Neuronal stem cell (in vitro differentiated cells): ENCODE data around the gene SLC2A13.
"Not testable (repeated sequence)": the region's sequence is repeated elsewhere in the genome, so short reads cannot be mapped to it uniquely, and the experiment has no call there.

Experiments used
- DNase-seq: peaks from one replicate; pipeline ENCODE4 v3.0.0-alpha.2; 2013; ENCODE audit warnings: low spot score
- H2AFZ ChIP-seq: one replicate; pipeline ENCODE4 v1.6.1; 2013; ENCODE audit warnings: mild to moderate bottlenecking, low read length, inconsistent platforms
- H2AK5ac ChIP-seq: 2 replicates; pipeline ENCODE4 v1.6.1; 2013; ENCODE audit warnings: low read depth, mild to moderate bottlenecking, inconsistent platforms, low read length, moderate library complexity, mixed read lengths
- H2BK120ac ChIP-seq: 2 replicates; pipeline ENCODE4 v1.6.1; 2013; ENCODE audit warnings: low read depth, mild to moderate bottlenecking, inconsistent platforms, low read length, moderate library complexity, mixed read lengths
- H2BK12ac ChIP-seq: one replicate; pipeline ENCODE4 v1.6.1; 2013; ENCODE audit warnings: low read length, inconsistent platforms
- H2BK15ac ChIP-seq: 2 replicates; pipeline ENCODE4 v1.6.1; 2013; ENCODE audit warnings: mild to moderate bottlenecking, low read length, inconsistent platforms, mixed read lengths
- H2BK5ac ChIP-seq: one replicate; pipeline ENCODE4 v1.6.1; 2013; ENCODE audit warnings: inconsistent platforms, mild to moderate bottlenecking, low read length, moderate library complexity
- H3K14ac ChIP-seq: one replicate; pipeline ENCODE4 v1.6.1; 2013; ENCODE audit warnings: low read length, inconsistent platforms
- H3K18ac ChIP-seq: 2 replicates; pipeline ENCODE4 v1.6.1; 2013; ENCODE audit warnings: low read length, inconsistent platforms
- H3K23ac ChIP-seq: 2 replicates; pipeline ENCODE4 v1.6.1; 2013; ENCODE audit warnings: low read depth, mild to moderate bottlenecking, mixed read lengths, low read length, inconsistent platforms; ENCODE audit not compliant: poor library complexity
- H3K27ac ChIP-seq: replicated peaks from 3 replicates; pipeline ENCODE4 v1.5.1; 2013; ENCODE audit warnings: low read length, inconsistent platforms
- H3K27me3 ChIP-seq, 3 experiments: 2 replicates each; pipeline ENCODE4 v1.6.1; 2013; ENCODE audit warnings: low read length in 3 of 3, mild to moderate bottlenecking in 2 of 3, inconsistent platforms in 1 of 3, low read depth in 1 of 3, mixed read lengths in 1 of 3, moderate library complexity in 1 of 3; ENCODE audit not compliant: control insufficient read depth in 3 of 3, insufficient read depth in 3 of 3
- H3K36me3 ChIP-seq, 2 donors: replicated peaks in 1 of 2; 2 replicates each; pipeline ENCODE4 v1.6.1; 2013; ENCODE audit warnings: low read length in 2 of 2; ENCODE audit not compliant: control insufficient read depth in 2 of 2, insufficient read depth in 2 of 2
- H3K4ac ChIP-seq: 2 replicates; pipeline ENCODE4 v1.6.1; 2013; ENCODE audit warnings: inconsistent platforms, mild to moderate bottlenecking, low read length, moderate library complexity
- H3K4me1 ChIP-seq, 2 donors: 1 replicate in 1 of 2; 2 replicates in 1 of 2; pipeline ENCODE4 v1.6.1; 2013; ENCODE audit warnings: low read length in 2 of 2, low read depth in 1 of 2; ENCODE audit not compliant: control insufficient read depth in 2 of 2, insufficient read depth in 1 of 2
- H3K4me2 ChIP-seq: one replicate; pipeline ENCODE4 v1.6.1; 2013; ENCODE audit warnings: mild to moderate bottlenecking, low read length, inconsistent platforms; ENCODE audit not compliant: insufficient read depth, poor library complexity, severe bottlenecking
- H3K4me3 ChIP-seq, 2 donors: 2 replicates each; pipeline ENCODE4 v1.5.1; 2013; ENCODE audit warnings: low read length in 2 of 2, mild to moderate bottlenecking in 2 of 2, inconsistent platforms in 1 of 2, moderate library complexity in 1 of 2
- H3K79me1 ChIP-seq: one replicate; pipeline ENCODE4 v1.6.1; 2013; ENCODE audit warnings: low read depth, mild to moderate bottlenecking, inconsistent platforms, low read length, moderate library complexity
- H3K9ac ChIP-seq: one replicate; pipeline ENCODE4 v1.6.1; 2013; ENCODE audit warnings: mild to moderate bottlenecking, low read depth, low read length, inconsistent platforms; ENCODE audit not compliant: poor library complexity
- H3K9me3 ChIP-seq, 2 donors: replicated peaks in 1 of 2; 2 replicates each; pipeline versions ENCODE3 to v1.6.1; 2013; ENCODE audit warnings: low read length in 2 of 2, mild to moderate bottlenecking in 2 of 2, inconsistent platforms in 1 of 2, low read depth in 1 of 2, mixed read lengths in 1 of 2, moderate library complexity in 1 of 2; ENCODE audit not compliant: control insufficient read depth in 2 of 2, insufficient read depth in 1 of 2
- H4K8ac ChIP-seq: one replicate; pipeline ENCODE4 v1.6.1; 2013; ENCODE audit warnings: low read depth, mild to moderate bottlenecking, inconsistent platforms, low read length, moderate library complexity
- H4K91ac ChIP-seq: one replicate; pipeline ENCODE4 v1.6.1; 2013; ENCODE audit warnings: low read length, low read depth, mild to moderate bottlenecking, inconsistent platforms; ENCODE audit not compliant: poor library complexity
- WGBS, 2 donors: extraction: QIAGEN DNeasy Blood & Tissue Kit; methylation state at CpG; one replicate each; pipeline ENCODE4 v1.1.7; 2013; ENCODE audit warnings: missing lambda C conversion rate in 2 of 2, mixed read lengths in 1 of 2; ENCODE audit not compliant: insufficient read length in 2 of 2, insufficient replicate concordance in 1 of 2; ENCODE audit errors: extremely low coverage in 2 of 2; 5-methylcytosine and 5-hydroxymethylcytosine counted together

Gene SLC2A13

GRCh38 chr12:39814626-39815025, 291.3 kb downstream of the SLC2A13 start:
- Histone ChIP-seq H3K4me2 (no peak overlapping the region), H2BK120ac (no peak overlapping the region), H3K79me1 (no peaks in the 10 kb centered on the region), H3K27ac (no peak overlapping the region), H3K4me1 (no peaks in the 10 kb centered on the region), H3K9ac (no peak overlapping the region), H3K18ac (no peak overlapping the region), H2BK12ac (no peak overlapping the region), H3K9me3 (peaks cover 0 to 5% of the 10 kb centered on the region in 2 donors), H3K27me3 (no peaks in the 10 kb centered on the region), H2BK15ac (no peak overlapping the region), H4K8ac (no peak overlapping the region), H3K36me3 (no peaks in the 10 kb centered on the region), H4K91ac (no peak overlapping the region), H3K4ac (no peak overlapping the region), H2AK5ac (no peak overlapping the region), H2AFZ (no peak overlapping the region), H3K23ac (no peak overlapping the region), H2BK5ac (no peak overlapping the region), H3K4me3 (no peak overlapping the region), H3K14ac (no peak overlapping the region)
- WGBS, 2 donors: no CpG with 5 or more reads among the region's 2 CpGs
- no peak for DNase-seq

GRCh38 chr12:39813776-39814175, 292.1 kb downstream of the SLC2A13 start:
- peaks cover 0 to 5% of the 10 kb centered on the region in 2 donors for H3K9me3 ChIP-seq
- no peak overlapping the region for H2AK5ac ChIP-seq
- no CpG with 5 or more reads among the region's 5 CpGs for WGBS, 2 donors
- no peaks in the 10 kb centered on the region for H3K79me1 ChIP-seq
- no peak overlapping the region for H3K18ac ChIP-seq
- no peak overlapping the region for H4K91ac ChIP-seq
- no peak for DNase-seq
- no peak overlapping the region for H2BK120ac ChIP-seq
- no peaks in the 10 kb centered on the region for H3K4me1 ChIP-seq
- H3K4ac ChIP-seq: no peak overlapping the region
- no peak overlapping the region for H4K8ac ChIP-seq
- no peaks in the 10 kb centered on the region for H3K36me3 ChIP-seq
- H3K27ac ChIP-seq: no peak overlapping the region
- H3K9ac ChIP-seq: no peak overlapping the region
- H2BK15ac ChIP-seq: no peak overlapping the region
- H2AFZ ChIP-seq: no peak overlapping the region
- no peak overlapping the region for H3K4me2 ChIP-seq
- H2BK12ac ChIP-seq: no peak overlapping the region
- no peak overlapping the region for H2BK5ac ChIP-seq
- H3K23ac ChIP-seq: no peak overlapping the region
- no peak overlapping the region for H3K14ac ChIP-seq
- H3K4me3 ChIP-seq: no peak overlapping the region
- no peaks in the 10 kb centered on the region for H3K27me3 ChIP-seq

GRCh38 chr12:39812456-39812855, 293.4 kb downstream of the SLC2A13 start:
- H3K9ac ChIP-seq, H4K8ac ChIP-seq, H2BK5ac ChIP-seq, H4K91ac ChIP-seq, H3K27ac ChIP-seq, H3K14ac ChIP-seq, H3K4me3 ChIP-seq, H2BK15ac ChIP-seq, H2BK12ac ChIP-seq, H3K4me2 ChIP-seq, H2AFZ ChIP-seq, H2BK120ac ChIP-seq, H3K23ac ChIP-seq, H3K9me3 ChIP-seq, H3K4ac ChIP-seq, H3K79me1 ChIP-seq, H3K18ac ChIP-seq, H3K27me3 ChIP-seq, H2AK5ac ChIP-seq, H3K36me3 ChIP-seq, DNase-seq, H3K4me1 ChIP-seq: not testable (repeated sequence)
- WGBS, 2 donors: no CpG with 5 or more reads among the region's 10 CpGs

- Histone ChIP-seq H2AK5ac (no peak overlapping the region), H3K9me3 (peaks cover 0 to 5% of the 10 kb centered on the region in 2 donors), H3K79me1 (no peaks in the 10 kb centered on the region), H3K14ac (no peak overlapping the region), H3K9ac (no peak overlapping the region), H3K36me3 (no peaks in the 10 kb centered on the region), H3K4ac (no peak overlapping the region), H3K27me3 (no peaks in the 10 kb centered on the region), H4K91ac (no peak overlapping the region), H3K18ac (no peak overlapping the region), H2AFZ (no peak overlapping the region), H2BK5ac (no peak overlapping the region), H3K23ac (no peak overlapping the region), H3K4me1 (peaks cover 0 to 4% of the 10 kb centered on the region in 2 donors), H2BK12ac (no peak overlapping the region), H2BK15ac (no peak overlapping the region), H3K4me3 (no peak overlapping the region), H3K27ac (no peak overlapping the region), H2BK120ac (no peak overlapping the region), H3K4me2 (no peak overlapping the region), H4K8ac (no peak overlapping the region)
- WGBS, 2 donors: no CpG with 5 or more reads among the region's 5 CpGs
- DNase-seq: no peak
These were observed 298.8 kb downstream of the SLC2A13 start for GRCh38 chr12:39807043-39807442.
